ENCODE results near the gene COPG1. TPM values are rescaled to one million over a fixed set of nuclear protein-coding genes. Genes with fewer than 3 reads are reported as not detected.

COPG1 gene
- total RNA-seq, 1 donor from 2014 or later: 65.4 TPM

DNA sequence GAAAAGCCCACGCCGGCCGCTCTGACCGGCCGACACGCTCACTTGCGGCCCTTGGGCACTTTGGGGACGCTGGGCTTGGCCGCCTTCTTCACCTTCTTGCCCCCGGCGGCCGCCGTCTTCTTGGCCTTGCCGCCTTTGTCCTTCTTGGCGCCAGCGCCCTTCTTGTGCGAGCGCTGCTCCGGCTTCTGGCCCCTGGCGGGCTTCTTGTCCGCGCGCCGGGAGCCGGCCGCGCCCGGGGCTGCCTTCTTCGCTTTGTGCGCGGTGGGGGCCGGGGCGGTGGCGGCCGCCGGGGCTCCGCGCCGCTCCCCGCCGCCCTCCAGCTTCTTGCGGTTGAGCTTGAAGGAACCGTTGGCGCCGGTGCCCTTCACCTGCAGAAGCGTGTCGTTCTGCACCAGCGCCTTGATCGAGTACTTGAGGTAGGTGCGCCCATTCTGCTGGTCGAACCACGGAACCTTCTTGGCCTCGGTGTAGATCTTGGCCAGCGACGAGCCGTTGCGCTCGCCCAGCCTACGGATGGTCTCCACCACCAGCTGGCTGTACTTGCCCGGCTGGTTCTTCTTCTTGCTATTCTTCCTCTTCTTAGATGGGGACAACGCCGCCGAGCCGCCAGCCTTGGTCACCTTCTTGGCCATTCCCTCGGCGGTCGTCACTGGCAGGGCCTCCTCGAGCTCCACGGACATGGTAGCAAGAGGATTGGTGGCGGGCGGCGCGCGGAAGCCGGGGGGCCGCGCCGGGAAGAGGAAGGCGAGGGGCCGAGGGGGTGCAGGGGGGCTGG is 66.0 kb downstream of the COPG1 start:
- Mint-ChIP-seq H3K9me3 (no peaks in the 10 kb centered on the region), H3K4me1 (peaks cover 28% of the 10 kb centered on the region), H3K36me3 (peaks cover 8% of the 10 kb centered on the region), H3K27me3 (ENCODE audit: insufficient read depth, low read depth) (peaks cover 10% of the 10 kb centered on the region), H3K27ac (peak overlapping the region; percentile 98), H3K4me3 (peak overlapping the region; percentile 98)
- Histone ChIP-seq H2AFZ (replicated peaks) (no peak overlapping the region), H3F3A (ENCODE audit: low read depth) (peaks cover 38% of the 10 kb centered on the region), H3K79me2 (ENCODE audit: low read depth) (peaks cover 48% of the 10 kb centered on the region), H3K9ac (peak overlapping the region; percentile 88), H3K4me1 (peaks cover 10% of the 10 kb centered on the region), H4K20me1 (ENCODE audit: low read depth) (peaks cover 30% of the 10 kb centered on the region), H3K27ac (no peak overlapping the region), H3K27me3 (no peaks in the 10 kb centered on the region), H3K4me2 (peak overlapping the region; percentile 80), H3K4me3 (peak overlapping the region; percentile 92), H3K9me3 (ENCODE audit: low read depth) (no peaks in the 10 kb centered on the region), H3K36me3 (no peaks in the 10 kb centered on the region)
- TF ChIP-seq EZH2phosphoT487 (IDR thresholded peaks at IDR 0.05) (no peak), CTCF (IDR thresholded peaks at IDR 0.05) (no peak), EZH2 (IDR thresholded peaks at IDR 0.05) (no peak)
- DNase-seq (ENCODE audit: low spot score): peak; percentile 38

- peaks cover 28% of the 10 kb centered on the region for H3K4me1 Mint-ChIP-seq
- H3K27ac ChIP-seq: peak overlapping the region; percentile 83
- peaks cover 38% of the 10 kb centered on the region for H3F3A ChIP-seq (ENCODE audit: low read depth)
- peaks cover 48% of the 10 kb centered on the region for H3K79me2 ChIP-seq (ENCODE audit: low read depth)
- peaks cover 30% of the 10 kb centered on the region for H4K20me1 ChIP-seq (ENCODE audit: low read depth)
- no peaks in the 10 kb centered on the region for H3K27me3 ChIP-seq
- peak overlapping the region; percentile 80 for H3K4me2 ChIP-seq
- no peak for DNase-seq (ENCODE audit: low spot score)
- no peaks in the 10 kb centered on the region for H3K36me3 ChIP-seq
- peaks cover 10% of the 10 kb centered on the region for H3K4me1 ChIP-seq
- no peak overlapping the region for H2AFZ ChIP-seq (replicated peaks)
- TF ChIP-seq EZH2phosphoT487 (IDR thresholded peaks at IDR 0.05): no peak
- no peak for TF ChIP-seq CTCF (IDR thresholded peaks at IDR 0.05)
- TF ChIP-seq EZH2 (IDR thresholded peaks at IDR 0.05): no peak
- peak overlapping the region; percentile 90 for H3K4me3 Mint-ChIP-seq
- H3K4me3 ChIP-seq: peak overlapping the region; percentile 92
- H3K27ac Mint-ChIP-seq: no peak overlapping the region
- no peaks in the 10 kb centered on the region for H3K9me3 Mint-ChIP-seq
- peaks cover 10% of the 10 kb centered on the region for H3K27me3 Mint-ChIP-seq (ENCODE audit: insufficient read depth, low read depth)
- H3K9me3 ChIP-seq (ENCODE audit: low read depth): no peaks in the 10 kb centered on the region
- H3K9ac ChIP-seq: peak overlapping the region; percentile 75
- H3K36me3 Mint-ChIP-seq: peaks cover 8% of the 10 kb centered on the region
Observed at GRCh38 chr3:129315998-129316247, 66.5 kb downstream of the COPG1 start.

- H3K9ac ChIP-seq: peak overlapping the region; percentile 75
- H3K79me2 ChIP-seq (ENCODE audit: low read depth): peaks cover 48% of the 10 kb centered on the region
- Mint-ChIP-seq H3K36me3 (peaks cover 8% of the 10 kb centered on the region), H3K27ac (no peak overlapping the region), H3K4me1 (peaks cover 28% of the 10 kb centered on the region), H3K9me3 (no peaks in the 10 kb centered on the region), H3K4me3 (peak overlapping the region; percentile 90), H3K27me3 (ENCODE audit: insufficient read depth, low read depth) (peaks cover 10% of the 10 kb centered on the region)
- H3K4me2 ChIP-seq: peak overlapping the region; percentile 80
- no peaks in the 10 kb centered on the region for H3K9me3 ChIP-seq (ENCODE audit: low read depth)
- H2AFZ ChIP-seq (replicated peaks): peak overlapping the region; percentile 95
- no peak for TF ChIP-seq EZH2phosphoT487 (IDR thresholded peaks at IDR 0.05)
- TF ChIP-seq CTCF (IDR thresholded peaks at IDR 0.05): peak; percentile 69
- H3K27me3 ChIP-seq: no peaks in the 10 kb centered on the region
- DNase-seq (ENCODE audit: low spot score): peak; percentile 90
- peaks cover 38% of the 10 kb centered on the region for H3F3A ChIP-seq (ENCODE audit: low read depth)
- H3K4me3 ChIP-seq: peak overlapping the region; percentile 92
- H3K4me1 ChIP-seq: peaks cover 10% of the 10 kb centered on the region
- H4K20me1 ChIP-seq (ENCODE audit: low read depth): peaks cover 30% of the 10 kb centered on the region
- H3K27ac ChIP-seq: peak overlapping the region; percentile 83
- H3K36me3 ChIP-seq: no peaks in the 10 kb centered on the region
Observed at GRCh38 chr3:129316248-129317013, 67.0 kb downstream of the COPG1 start.

All from neural progenitor cell (in vitro differentiated cells).